Mesenteric fat pad (tissue), 1 donor: ENCODE measurements around the gene SLC29A3. TPM values are rescaled to one million over a fixed set of nuclear protein-coding genes. Genes with fewer than 3 reads are reported as not detected.
"Not testable (repeated sequence)": the region's sequence is repeated elsewhere in the genome, so short reads cannot be mapped to it uniquely, and the experiment has no call there.

Experiments
- DNase-seq: peaks from one replicate; pipeline ENCODE4 v3.0.0-alpha.2; 2020; ENCODE audit warnings: low spot score
- total RNA-seq: library from RNA; stranded (reverse); fragmentation: NEBNext Ultra II Directional; extraction: Animal tissue kit (Norgen Biotek cat#: 25700); gene quantifications from one replicate; pipeline ENCODE4 v1.2.1, GENCODE V29; 2021
- donor health status: DM: yes; HTN: yes; CAD: no.

The SLC29A3 gene
- total RNA-seq, 1 donor from 2014 or later, result 6.9 TPM

DNA sequence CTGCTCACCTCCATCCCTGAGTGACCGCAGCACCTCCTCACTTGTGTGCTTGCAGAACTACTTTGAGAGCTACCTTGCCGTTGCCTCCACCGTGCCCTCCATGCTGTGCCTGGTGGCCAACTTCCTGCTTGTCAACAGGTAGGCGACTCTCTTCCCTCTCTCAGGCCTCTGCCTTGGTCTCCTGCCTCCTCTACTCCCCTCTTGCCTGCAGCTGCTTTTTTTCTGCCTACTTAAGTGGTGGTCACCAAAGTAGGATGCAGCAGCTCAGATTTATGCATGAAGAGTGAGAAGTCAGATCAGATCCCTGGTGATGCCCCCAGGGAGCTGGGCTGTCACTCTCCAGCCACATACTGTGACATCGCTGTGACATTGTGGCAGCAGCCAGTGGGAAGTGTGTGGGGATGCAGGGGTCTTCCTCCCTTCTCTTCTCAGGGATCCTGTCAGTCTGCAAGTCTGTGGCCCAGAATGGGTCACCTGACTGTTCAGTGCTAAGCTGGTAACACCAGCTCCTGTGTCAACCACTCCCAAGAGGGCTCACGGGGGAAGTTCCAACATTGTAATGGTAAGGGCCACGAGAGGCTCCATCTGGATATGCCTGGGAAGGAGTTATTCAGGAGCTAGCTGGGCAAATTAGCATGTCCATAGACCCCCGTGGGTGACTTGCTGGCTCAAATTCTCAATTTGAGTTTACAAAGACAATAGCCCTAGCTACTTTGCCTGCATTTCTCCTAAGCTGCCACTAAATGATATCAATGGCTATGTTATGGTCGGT lies 25.3 kb downstream of the SLC29A3 start:
- DNase-seq, result no peak

DNA sequence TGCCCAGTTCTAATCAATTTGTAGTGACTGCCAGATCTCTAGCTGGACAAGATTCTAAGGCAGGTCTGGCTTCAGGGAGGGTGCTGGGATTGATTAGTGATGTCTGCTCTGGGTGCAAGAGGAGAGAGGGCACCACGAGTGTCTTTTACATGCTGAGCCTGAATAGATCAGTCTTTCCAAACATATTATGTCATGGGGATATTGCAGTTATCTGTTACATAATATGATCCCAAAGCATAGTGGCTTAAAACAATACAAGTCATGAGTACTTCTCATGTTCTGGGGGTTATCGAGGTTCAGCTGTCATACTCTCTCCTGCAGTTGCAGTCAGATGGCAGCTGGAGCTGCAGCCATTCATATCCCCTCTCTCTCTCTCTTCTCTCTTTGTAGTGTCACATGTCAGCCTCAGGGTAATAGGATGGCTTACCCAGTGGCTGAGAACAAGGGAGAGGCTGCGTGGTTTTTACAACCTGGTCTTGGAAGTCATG lies 26.0 kb downstream of the SLC29A3 start:
- no peak for DNase-seq

DNA sequence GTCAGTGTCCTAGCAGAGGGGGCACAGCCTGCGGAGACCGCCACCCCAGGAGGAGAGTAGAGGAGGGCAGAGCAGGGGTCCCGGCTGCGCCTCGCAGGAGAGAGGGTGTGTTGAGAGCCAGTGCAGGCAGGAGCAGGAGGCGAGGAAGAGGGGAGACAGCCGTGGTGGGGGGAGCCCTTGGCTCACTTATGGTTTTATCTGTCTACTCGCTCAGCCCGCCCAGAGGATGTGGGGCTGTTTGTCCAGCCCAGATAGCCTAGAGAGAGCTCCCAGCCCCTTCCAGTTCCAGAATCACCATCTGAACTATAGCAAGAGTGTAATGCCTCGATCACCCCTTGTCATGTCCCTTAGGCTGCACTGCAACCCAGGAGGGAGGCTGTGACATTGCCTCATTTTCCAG lies 26.6 kb downstream of the SLC29A3 start:
- DNase-seq, result no peak

DNA sequence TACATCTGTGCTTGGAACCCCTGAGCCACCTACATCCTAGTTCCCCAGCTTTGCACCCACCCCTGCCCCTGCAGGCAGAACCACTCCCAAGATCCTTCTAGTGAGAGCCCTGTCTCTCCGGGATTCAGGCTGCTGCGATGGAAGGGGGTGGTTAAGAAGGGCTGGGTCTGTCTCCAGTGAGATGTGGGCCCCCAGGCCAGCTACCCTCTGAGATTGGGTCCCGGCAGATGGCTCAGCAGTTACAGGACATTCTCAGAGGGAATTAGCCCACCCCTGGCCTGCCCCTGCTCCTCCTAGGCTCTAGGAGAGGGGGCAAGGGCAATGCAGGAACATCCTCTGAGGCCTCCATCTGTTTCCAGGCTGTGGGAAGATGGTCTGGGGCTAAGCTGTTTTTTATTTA lies 27.7 kb downstream of the SLC29A3 start:
- DNase-seq, result no peak

DNA sequence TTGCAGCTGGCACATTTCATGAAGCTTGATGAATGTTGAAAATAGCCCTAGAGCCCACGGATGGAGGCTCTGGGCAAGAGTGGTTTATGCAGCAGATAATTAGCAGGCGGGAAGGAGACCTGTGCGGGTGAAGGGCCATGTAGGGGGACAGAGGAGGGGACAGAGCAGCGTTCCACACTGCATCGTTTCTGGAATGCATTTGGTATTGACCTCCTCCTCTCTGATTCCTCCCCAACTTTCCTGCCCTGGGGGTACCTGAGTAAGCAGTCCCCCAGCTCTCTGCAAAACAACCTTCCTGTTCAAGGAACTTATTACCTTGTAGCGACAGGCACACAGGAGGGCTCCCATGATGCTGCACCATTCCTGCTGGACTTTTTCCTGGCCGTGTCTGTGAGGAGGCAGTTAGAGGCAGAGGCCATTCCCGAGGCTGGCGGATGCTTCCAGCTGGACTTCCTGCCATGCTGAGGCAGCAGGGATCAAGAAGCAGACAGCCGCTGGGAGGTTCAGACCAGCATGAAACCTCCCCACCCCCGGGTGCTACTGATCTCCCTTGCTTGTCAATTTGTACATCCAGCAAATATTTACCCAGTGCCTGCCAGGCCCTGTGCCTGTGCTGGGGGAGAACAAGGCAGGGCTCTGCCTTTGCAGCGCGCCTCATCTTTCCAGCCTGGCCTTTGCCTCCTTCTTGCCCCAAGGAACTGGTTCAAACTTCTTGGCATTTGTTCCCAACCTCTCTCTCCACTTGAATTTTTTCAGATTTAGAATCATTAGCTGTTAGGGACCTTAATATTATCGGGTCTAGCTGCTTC lies 28.7 kb downstream of the SLC29A3 start:
- no peak for DNase-seq

DNA sequence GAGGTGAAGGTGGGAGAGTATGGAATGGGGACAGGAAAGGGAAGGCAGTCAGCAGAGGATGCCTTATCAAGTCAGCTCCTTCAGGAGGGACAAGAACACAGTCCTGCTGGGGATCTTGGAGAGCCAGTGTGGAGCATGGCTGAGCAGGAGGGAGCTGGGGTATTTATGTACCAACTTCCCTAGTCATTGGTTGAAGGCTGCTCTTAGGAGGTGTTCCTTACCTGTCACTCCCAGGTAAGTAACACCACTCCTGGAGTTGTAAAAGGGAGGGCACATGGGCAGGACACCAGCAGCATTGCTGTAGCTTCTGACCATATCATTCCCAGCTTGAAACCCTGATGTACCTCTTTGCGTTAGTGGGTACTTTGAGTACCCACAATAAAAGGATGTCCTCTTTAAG lies 29.8 kb downstream of the SLC29A3 start:
- DNase-seq, result no peak

DNA sequence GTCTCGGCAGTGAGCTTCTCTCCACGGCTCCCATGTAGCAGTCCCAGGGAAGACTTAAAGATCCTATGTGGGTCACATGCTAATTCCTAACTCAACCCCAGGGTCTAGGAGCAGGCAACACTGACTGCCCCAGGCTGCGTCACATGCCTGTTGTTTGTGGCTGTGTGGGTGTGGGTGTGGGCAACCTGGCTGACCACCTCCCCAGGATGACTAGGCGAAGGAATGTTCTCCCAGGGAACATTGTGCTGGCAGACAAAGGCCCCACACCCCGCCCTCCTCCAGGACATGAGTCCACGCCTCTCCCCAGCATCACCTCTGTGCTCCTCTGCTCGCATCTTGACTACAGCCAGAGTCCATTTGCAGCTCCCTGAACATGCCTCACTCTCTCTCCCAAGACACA lies 30.3 kb downstream of the SLC29A3 start:
- DNase-seq, result no peak

DNA sequence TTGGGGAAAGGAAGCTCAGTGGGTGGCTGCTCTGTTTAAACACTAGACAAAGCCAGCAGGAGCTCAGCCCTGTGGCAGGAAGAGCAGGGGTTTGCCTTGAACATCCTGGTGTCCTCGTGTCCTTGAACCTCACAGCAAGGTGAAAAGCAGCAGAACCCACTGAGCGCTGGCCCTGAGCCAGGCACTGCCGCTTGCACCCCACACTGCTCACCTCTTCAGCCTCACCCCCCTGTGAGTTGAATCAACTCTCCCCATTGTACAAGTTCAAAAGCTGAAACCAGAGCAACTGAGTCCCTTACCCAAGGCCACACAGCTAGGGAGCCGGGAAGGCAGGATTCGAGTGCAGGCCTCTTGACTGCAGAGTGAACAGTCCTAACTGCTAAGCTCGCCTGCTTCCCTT lies 32.0 kb downstream of the SLC29A3 start:
- no peak for DNase-seq

DNA sequence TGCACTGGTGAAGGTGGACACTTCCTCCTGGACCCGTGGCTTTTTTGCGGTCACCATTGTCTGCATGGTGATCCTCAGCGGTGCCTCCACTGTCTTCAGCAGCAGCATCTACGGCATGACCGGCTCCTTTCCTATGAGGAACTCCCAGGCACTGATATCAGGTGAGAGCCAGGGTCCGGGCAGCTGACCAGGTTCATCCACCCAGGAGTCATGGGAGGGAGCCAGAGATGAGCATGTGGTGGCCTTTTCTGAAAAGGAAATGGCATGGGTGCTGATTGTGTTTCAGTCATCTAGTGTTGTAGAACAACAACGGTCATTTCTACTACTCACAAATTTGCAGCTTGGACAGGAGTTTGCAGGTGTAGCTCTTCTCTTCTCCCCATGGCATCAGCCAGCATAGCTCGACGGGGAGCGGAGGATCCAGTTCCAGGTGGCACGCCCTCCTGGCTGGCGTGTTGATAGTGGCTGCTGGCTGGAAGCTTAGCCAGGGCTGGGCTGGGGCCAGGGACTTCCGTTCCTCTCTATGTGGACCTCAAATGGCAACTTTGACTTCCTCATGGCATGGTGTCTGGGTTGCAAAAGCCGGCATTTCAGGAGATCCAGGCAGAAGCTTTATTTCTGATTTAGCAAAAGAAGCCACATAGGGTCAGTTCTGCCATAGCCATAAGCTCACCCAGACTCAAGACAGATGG lies 32.7 kb downstream of the SLC29A3 start:
- DNase-seq, result no peak

DNA sequence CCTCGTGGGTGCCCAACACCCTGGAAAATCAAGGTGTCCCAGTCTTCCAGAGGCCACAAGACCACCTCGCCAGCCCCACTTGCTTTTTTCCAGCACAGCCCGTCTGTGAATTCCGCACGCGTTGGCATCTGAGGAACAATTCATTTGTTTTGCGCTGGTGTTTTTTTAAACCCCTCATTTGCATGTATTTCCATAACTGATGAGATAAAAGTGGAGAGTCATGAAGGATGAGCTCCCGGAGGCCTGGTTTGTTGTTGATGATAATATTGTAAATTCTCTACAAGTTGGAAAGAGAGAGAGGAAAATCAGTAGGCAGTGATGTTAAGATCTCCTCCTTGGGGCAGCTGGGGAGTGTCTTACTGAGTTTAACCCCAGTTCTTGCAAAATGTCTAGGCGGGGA lies 34.6 kb downstream of the SLC29A3 start:
- no peak for DNase-seq

DNA sequence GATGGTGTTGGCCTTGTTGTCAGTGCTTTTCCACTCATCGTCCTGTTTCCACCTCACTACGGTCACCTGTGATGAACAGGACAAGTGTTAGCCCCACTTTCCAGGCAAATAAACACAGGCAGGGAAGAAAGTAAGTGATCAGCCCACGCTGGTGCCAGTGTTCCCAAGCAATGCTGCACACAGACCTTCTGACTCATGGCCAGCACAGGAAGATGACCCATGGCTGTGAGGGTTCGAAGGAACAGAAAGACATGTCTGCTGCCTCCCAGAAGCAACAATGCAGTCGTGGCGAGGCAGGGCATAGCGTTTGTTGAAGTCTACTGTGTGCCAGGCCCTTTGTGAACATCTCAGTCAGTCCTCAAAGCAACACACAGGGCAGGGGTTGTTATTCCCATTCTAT lies 35.7 kb downstream of the SLC29A3 start:
- no peak for DNase-seq

DNA sequence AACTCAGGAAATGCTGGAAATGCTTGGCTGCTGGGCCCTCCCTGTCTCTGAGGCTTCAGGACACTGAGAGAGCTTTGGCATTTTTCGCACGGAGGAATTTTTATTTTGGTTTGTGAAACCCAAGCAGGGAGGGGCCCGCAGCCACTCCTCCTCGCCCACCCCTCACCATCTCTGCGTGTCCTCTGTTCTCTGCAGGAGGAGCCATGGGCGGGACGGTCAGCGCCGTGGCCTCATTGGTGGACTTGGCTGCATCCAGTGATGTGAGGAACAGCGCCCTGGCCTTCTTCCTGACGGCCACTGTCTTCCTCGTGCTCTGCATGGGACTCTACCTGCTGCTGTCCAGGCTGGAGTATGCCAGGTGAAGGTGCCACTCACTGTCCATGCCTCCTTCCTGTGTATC lies 36.8 kb downstream of the SLC29A3 start:
- DNase-seq, result no peak

DNA sequence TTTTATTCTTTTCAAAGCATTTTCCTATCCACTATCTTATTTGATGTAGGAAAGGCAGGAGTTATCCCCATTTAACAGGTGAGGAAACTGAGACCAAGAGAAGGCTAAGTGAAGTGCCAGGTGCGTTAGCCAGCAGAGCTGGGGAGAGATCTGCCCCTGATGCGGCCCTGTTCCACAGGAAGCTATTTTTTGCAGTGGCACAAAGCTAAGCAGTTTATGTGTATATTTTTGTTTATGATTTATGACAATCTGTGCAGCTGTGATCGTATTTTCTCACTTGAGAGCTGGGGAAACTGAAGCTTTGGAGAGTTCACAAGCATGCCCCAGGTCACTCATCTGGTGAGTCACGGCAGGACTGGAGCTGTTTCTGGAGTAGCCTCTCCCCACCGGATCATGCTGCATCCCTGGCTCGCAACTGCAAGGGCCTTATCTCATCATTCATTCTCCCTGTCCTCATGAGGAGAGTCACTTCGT lies 38.8 kb downstream of the SLC29A3 start:
- DNase-seq, result no peak

DNA sequence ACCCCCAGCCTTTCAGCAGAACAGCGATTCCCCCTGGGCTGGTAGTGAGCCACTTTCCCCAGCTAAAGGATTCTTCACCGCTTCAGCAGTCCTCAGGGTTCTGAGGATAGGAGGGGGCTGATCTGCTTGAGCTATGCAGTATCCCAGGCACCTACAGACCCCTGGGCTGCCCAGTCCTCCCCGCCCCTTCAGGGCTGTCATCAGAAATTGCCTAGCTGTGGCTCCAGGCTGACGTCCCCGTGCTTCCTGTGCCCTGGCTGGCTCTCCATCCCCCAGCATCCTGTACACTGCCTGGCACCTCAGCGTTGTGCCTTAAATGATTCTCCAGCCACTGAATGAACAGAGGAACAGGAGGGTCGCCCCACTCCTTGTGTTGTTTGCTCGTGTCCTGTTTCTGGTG lies 39.2 kb downstream of the SLC29A3 start:
- no peak for DNase-seq

DNA sequence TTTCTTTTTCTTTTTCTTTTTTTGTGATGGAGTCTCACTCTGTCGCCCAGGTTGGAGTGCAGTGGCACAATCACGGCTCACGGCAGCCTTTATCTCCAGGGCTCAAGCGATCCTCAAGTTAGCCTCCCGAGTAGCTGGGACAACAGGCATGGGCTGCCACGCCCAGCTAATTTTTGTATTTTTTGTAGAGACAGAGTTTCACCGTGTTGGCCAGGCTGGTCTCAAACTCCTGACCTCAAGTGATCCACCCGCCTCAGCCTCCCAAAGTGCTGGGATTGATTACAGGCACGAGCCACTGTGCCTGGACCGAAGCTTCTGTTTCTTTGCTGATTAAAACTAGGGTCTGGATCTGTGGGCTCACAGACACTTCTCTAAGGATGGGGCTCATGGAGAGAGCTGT lies 39.8 kb downstream of the SLC29A3 start:
- not testable (repeated sequence) for DNase-seq

DNA sequence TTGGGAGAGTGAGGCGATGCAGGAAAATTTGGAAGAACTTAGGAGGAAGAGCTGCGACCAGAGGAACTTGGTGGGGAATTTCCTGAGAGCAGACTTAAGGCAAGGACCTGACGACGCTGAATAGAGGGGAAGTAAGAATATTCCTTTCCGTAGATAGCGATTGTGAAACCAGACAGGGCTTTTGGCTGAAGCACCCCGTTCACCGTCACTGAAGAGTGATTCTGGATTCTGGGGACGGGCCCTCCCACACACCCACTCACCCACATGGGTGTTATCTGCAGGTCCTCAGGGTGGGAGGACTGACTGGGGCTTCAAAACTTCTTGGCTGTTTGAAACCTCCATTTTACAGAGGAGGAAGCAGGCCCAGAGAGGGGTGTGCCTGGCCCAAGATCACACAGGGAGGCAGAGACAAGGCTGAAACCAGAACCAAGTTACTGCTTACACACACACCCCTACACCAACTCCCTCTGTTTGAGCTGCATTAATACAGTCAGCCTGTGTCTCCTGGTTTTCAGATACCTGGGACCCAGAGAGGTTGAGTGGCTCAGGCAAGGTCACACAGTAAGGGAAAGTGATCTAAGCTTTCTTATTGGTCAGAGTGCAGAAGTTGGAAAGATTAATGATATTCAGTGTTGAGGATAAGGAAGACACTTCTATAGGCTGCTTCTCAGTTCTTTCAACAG lies 40.4 kb downstream of the SLC29A3 start:
- no peak for DNase-seq

DNA sequence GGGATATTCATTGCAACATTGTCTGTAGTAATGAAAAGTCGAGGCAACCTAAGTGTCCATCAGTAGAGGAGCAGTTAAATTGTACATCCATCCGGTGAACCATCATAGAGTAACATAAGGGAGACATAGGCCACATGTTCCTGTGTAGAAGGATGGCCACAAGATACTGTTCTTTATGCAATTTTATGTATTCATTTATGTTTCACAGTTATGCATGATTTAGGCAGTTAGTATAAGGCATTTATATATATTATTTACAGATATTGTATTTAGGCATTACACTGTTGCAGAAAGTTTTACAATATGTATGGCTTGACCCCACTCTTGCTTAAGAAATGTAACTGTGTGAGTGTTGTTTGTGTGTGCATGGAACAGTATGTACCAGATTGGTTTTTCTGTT lies 41.7 kb downstream of the SLC29A3 start:
- DNase-seq, result no peak

DNA sequence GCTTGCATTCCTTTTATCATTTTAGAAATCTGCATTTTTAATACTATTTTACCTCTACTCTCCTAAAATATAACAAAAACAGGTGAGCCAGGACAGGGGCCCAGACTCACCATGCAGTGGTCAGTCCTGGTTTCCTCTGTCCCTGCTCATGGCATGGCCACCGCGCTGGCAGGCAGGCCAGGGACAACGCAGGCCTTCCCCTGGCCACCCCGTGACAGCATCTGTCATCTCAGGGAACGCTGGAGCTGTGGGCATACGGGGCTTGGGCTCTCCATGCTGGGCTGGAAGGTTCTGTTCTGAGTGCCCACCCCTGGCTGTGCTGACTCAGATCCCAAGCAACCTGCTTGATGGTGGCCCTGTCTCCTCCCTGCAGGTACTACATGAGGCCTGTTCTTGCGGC lies 42.5 kb downstream of the SLC29A3 start:
- no peak for DNase-seq

DNA sequence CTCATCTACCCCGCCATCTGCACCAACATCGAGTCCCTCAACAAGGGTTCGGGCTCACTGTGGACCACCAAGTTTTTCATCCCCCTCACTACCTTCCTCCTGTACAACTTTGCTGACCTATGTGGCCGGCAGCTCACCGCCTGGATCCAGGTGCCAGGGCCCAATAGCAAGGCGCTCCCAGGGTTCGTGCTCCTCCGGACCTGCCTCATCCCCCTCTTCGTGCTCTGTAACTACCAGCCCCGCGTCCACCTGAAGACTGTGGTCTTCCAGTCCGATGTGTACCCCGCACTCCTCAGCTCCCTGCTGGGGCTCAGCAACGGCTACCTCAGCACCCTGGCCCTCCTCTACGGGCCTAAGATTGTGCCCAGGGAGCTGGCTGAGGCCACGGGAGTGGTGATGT lies 43.1 kb downstream of the SLC29A3 start:
- no peak for DNase-seq

DNA sequence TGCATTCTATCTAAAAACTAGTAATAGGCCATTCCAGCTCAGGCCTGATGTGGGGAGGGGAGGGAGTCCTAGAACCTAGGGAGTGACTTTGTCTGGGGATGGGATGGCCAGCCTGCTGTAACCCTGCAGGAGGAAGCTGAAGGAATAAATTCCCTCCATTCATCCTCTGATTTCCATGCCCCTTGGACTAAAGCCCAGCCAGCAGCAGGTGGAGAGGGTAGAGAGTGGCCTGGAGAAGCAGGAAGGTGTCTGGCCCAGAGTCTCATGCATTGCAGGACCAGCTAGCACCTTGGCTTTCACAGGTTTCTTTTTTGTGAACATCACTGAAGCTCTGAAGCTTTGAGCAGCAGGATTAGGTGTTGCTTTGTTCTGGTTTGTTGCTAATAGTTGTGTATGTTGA lies 44.9 kb downstream of the SLC29A3 start:
- no peak for DNase-seq

DNA sequence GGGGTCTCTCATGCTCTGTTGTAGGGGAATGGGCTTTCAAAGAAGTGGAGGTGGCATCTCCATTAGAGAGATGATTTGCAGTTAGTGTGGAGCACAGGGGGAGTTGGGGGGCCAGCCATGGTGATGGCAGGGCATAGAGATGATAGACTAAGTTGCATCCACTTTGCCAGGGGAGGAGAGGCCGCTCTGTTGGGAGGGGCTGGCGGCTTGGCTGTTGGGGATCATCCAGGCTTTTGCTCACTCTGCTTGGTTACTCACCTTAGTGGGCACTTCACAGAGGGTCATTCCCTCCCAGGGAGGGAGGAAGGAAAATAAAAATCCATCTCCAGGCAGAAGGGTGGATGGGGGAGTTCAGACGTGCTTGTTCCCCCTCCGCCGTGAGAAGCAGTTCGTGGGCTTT lies 46.3 kb downstream of the SLC29A3 start:
- DNase-seq, result no peak
